Endothelial cell of umbilical vein (primary cell): ENCODE results near the gene OPRM1. TPM values are rescaled to one million over a fixed set of nuclear protein-coding genes. Genes with fewer than 3 reads are reported as not detected.
A peak's percentile ranks its signal among the peaks of the same experiment; 100 is the strongest.

ENCODE experiments used
- Bru-seq: library from RNA; stranded (reverse); fragments of 400-500 nt; gene quantifications from one replicate; lab custom pipeline; 2021; lab: Mats Ljungman, UMichigan
- BruChase-seq, 2 experiments: library from RNA; stranded (reverse); fragments of 400-500 nt; gene quantifications; one replicate each; lab custom pipeline; 2021; lab: Mats Ljungman, UMichigan
- BruUV-seq: library from RNA; stranded (reverse); fragments of 400-500 nt; replicated peaks from 2 replicates; lab custom pipeline; 2021; lab: Mats Ljungman, UMichigan
- CTCF ChIA-PET: fragments of 300-600, 350-600 bp; sonication (Branson Sonifier 250); formaldehyde crosslinking; loops from one replicate; lab custom pipeline; 2021; ENCODE audit warnings: antibody characterized with exemption, inconsistent platforms; lab: Charles Lee
- POLR2A ChIA-PET: fragments of 300-600, 350-600 bp; sonication (Branson Sonifier 250); formaldehyde crosslinking; loops from one replicate; lab custom pipeline; 2021; ENCODE audit warnings: antibody characterized with exemption, inconsistent platforms; lab: Charles Lee
- DNase-seq: peaks from one replicate; pipeline ENCODE4 v3.0.0-alpha.2; 2011; ENCODE audit warnings: low read depth, low spot score
- FAIRE-seq: peaks from 2 replicates; lab custom pipeline; 2011; peaks lifted over from hg19 to GRCh38; lab: Jason Lieb, UNC
- H2AFZ ChIP-seq: 2 replicates; pipeline ENCODE4 v1.6.0; 2012; ENCODE audit warnings: low read depth, low read length, control low read depth, inconsistent platforms
- H3K27ac ChIP-seq: 2 replicates; pipeline ENCODE4 v1.5.1; 2011; ENCODE audit warnings: low read depth, mild to moderate bottlenecking, control low read depth, low read length, moderate library complexity; ENCODE audit not compliant: insufficient read depth
- H3K27me3 ChIP-seq, 2 experiments: 2 replicates each; pipeline versions ENCODE4 v1.6.0 to v1.6.1; 2011; ENCODE audit warnings: low read length in 2 of 2, mixed read lengths in 1 of 2; ENCODE audit not compliant: control insufficient read depth in 2 of 2, insufficient read depth in 2 of 2
- H3K36me3 ChIP-seq, 2 experiments: 2 replicates in 1 of 2; 3 replicates in 1 of 2; pipeline ENCODE4 v1.5.1; 2011; ENCODE audit warnings: low read length in 2 of 2, mild to moderate bottlenecking in 1 of 2, moderate library complexity in 1 of 2; ENCODE audit not compliant: control insufficient read depth in 2 of 2, insufficient read depth in 2 of 2; ENCODE audit errors: extremely low read depth in 1 of 2
- H3K4me1 ChIP-seq: 3 replicates; pipeline ENCODE4 v1.5.1; 2011; ENCODE audit warnings: mild to moderate bottlenecking, low read length; ENCODE audit not compliant: control insufficient read depth, insufficient read depth; ENCODE audit errors: extremely low read depth
- H3K4me2 ChIP-seq: 2 replicates; pipeline ENCODE4 v1.6.1; 2011; ENCODE audit warnings: low read length, control low read depth, mixed read lengths; ENCODE audit not compliant: insufficient read depth
- H3K4me3 ChIP-seq, 3 experiments: fragments of 200-600 bp in 1 of 3; sonication (generic), shearing (Covaris generic) in 1 of 3; replicated peaks in 1 of 3; 2 replicates each; pipeline ENCODE4 v1.5.1; 2011 to 2016; ENCODE audit warnings: control low read depth in 3 of 3, low read length in 3 of 3, mild to moderate bottlenecking in 2 of 3, inconsistent platforms in 1 of 3, low read depth in 1 of 3, moderate library complexity in 1 of 3; ENCODE audit not compliant: insufficient read depth in 1 of 3
- H3K79me2 ChIP-seq: 2 replicates; pipeline ENCODE4 v1.6.0; 2012; ENCODE audit warnings: low read length, inconsistent platforms; ENCODE audit not compliant: control insufficient read depth, insufficient read depth
- H3K9ac ChIP-seq: replicated peaks from 2 replicates; pipeline ENCODE3; 2011; ENCODE audit warnings: low read length, control low read depth; ENCODE audit not compliant: insufficient read depth; ENCODE audit errors: extremely low read depth
- H3K9me1 ChIP-seq: replicated peaks from 3 replicates; pipeline ENCODE4 v1.6.0; 2011; ENCODE audit warnings: mild to moderate bottlenecking, low read length; ENCODE audit not compliant: control insufficient read depth, insufficient read depth; ENCODE audit errors: extremely low read depth
- H3K9me3 ChIP-seq: replicated peaks from 2 replicates; pipeline ENCODE4 v1.5.1; 2012; ENCODE audit warnings: low read length, inconsistent platforms; ENCODE audit not compliant: control insufficient read depth, insufficient read depth
- H4K20me1 ChIP-seq: replicated peaks from 2 replicates; pipeline ENCODE3; 2011; ENCODE audit warnings: mild to moderate bottlenecking, low read length; ENCODE audit not compliant: control insufficient read depth, insufficient read depth; ENCODE audit errors: extremely low read depth
- CTCF ChIP-seq, 2 donors: IDR thresholded peaks; 1 replicate in 1 of 2; 2 replicates in 1 of 2; pipeline ENCODE4 v1.5.1; 2011; ENCODE audit warnings: low read length in 2 of 2, mild to moderate bottlenecking in 2 of 2, moderate library complexity in 2 of 2, control low read depth in 1 of 2, inconsistent platforms in 1 of 2, low read depth in 1 of 2; ENCODE audit not compliant: insufficient read depth in 1 of 2; ENCODE audit errors: extremely low read depth in 1 of 2
- EZH2 ChIP-seq: IDR thresholded peaks from 2 replicates; pipeline ENCODE4 v1.6.1; 2012; ENCODE audit warnings: borderline replicate concordance, low read depth, mild to moderate bottlenecking, moderate library complexity, low read length, inconsistent platforms; ENCODE audit not compliant: severe bottlenecking
- FOS ChIP-seq: IDR thresholded peaks from 2 replicates; pipeline ENCODE4 v1.6.1; 2011; ENCODE audit warnings: mild to moderate bottlenecking, low read length, moderate library complexity, borderline replicate concordance; ENCODE audit not compliant: insufficient read depth
- GATA2 ChIP-seq: IDR thresholded peaks from 2 replicates; pipeline ENCODE4 v1.7.0; 2011; ENCODE audit warnings: low read depth, mild to moderate bottlenecking, moderate library complexity, mixed read lengths, low read length; ENCODE audit not compliant: insufficient read length, insufficient read depth
- JUN ChIP-seq: IDR thresholded peaks from 2 replicates; pipeline ENCODE4 v1.6.1; 2011; ENCODE audit warnings: borderline replicate concordance, low read depth; ENCODE audit not compliant: insufficient read length, insufficient read depth
- MAX ChIP-seq: IDR thresholded peaks from 2 replicates; pipeline ENCODE4 v1.6.1; 2011; ENCODE audit not compliant: insufficient read depth, insufficient read length
- MYC ChIP-seq: IDR thresholded peaks from one replicate; pipeline ENCODE4 v1.6.1; 2011; ENCODE audit warnings: mild to moderate bottlenecking, low read depth, low read length
- POLR2A ChIP-seq: IDR thresholded peaks from 2 replicates; pipeline ENCODE4 v1.6.1; 2012; ENCODE audit warnings: low read depth, mild to moderate bottlenecking, control low read depth, low read length
- POLR2AphosphoS5 ChIP-seq: IDR thresholded peaks from 2 replicates; pipeline ENCODE4 v1.6.1; 2012; ENCODE audit warnings: low read depth, mild to moderate bottlenecking, control low read depth, low read length, moderate library complexity; ENCODE audit not compliant: insufficient read depth
- dilution Hi-C: fragments of 300-500 bp; cut with MboI; formaldehyde crosslinking; loops from one replicate; pipeline ENCODE4 v1.15.0; 2019; ENCODE audit warnings: low sequenced_read_pairs; ENCODE audit not compliant: extremely low pct_ligation_motif_present
- intact Hi-C: fragments of 100-400 bp; cut with micrococcal nuclease; formaldehyde crosslinking; loops from one replicate; pipeline ENCODE4 v1.10.0; 2022
- long read RNA-seq: library from polyadenylated mRNA; stranded (forward); transcript quantifications from one replicate; pipeline ENCODE4 v2.0.0, GENCODE V29; 2021
- polyA minus RNA-seq, 3 experiments: library from RNA; depleted of rRNA, polyadenylated mRNA; stranded (reverse); fragments of >200 nt; gene quantifications; 1 replicate in 1 of 3; 2 replicates in 2 of 3; pipeline ENCODE4 v1.2.3, GENCODE V29; 2011
- polyA plus RNA-seq, 4 experiments: library from polyadenylated mRNA; depleted of rRNA in 3 of 4; stranded (reverse) in 3 of 4; unstranded in 1 of 4; fragments of >200 nt; gene quantifications; 2 replicates each; pipeline versions ENCODE4 v1.2.1 to v1.2.3, GENCODE V29; 2011 to 2012; ENCODE audit warnings: missing spikeins in 1 of 4
- total RNA-seq: library from RNA; stranded (reverse); gene quantifications from 2 replicates; pipeline ENCODE4 v1.2.3, GENCODE V29; 2021

Gene OPRM1
- total RNA-seq (not detected in 2 replicates), polyA plus RNA-seq (not detected in 2 replicates), polyA minus RNA-seq (not detected in 2 replicates), Bru-seq, nascent RNA (not detected), BruChase-seq, experiment 1, labeled RNA remaining after a 6-hour chase (not detected), BruChase-seq, experiment 2, labeled RNA remaining after a 2-hour chase (not detected)
- not detected in 2 replicates for polyA plus RNA-seq (2011; cell fraction: cytosol; rRNA removed)
- polyA plus RNA-seq (2011; cell fraction: nucleus; rRNA removed): not detected in 2 replicates
- polyA plus RNA-seq (2012): not detected in 2 replicates
- polyA minus RNA-seq (2011; cell fraction: cytosol; rRNA and poly(A)+ RNA removed): not detected
- polyA minus RNA-seq (2011; cell fraction: nucleus; rRNA and poly(A)+ RNA removed): not detected in 2 replicates
- long read RNA-seq: 0 reads

- no peak within 1 kb of the TSS for H3K4me3 ChIP-seq
- H3K9me1 ChIP-seq: no peaks in the 10 kb centered on the region
- intact Hi-C loops: no loop called here
- ChIA-PET POLR2A (no interaction called here), CTCF (no interaction called here)
- no peaks in the 10 kb centered on the region for H3K4me1 ChIP-seq
- H3K36me3 ChIP-seq: no peaks in the 10 kb centered on the region
- TF ChIP-seq GATA2: no peak
- TF ChIP-seq EZH2: no peak
- no peak for TF ChIP-seq FOS
- TF ChIP-seq CTCF (IDR thresholded peaks at IDR 0.05; ENCODE audit: extremely low read depth in 1 of 2, insufficient read depth in 1 of 2, low read depth in 1 of 2, low read length in 2 of 2): no peak
- TF ChIP-seq POLR2A: no peak
- no peak for TF ChIP-seq JUN
- no peak for TF ChIP-seq MYC
- no peak for TF ChIP-seq MAX
- TF ChIP-seq POLR2AphosphoS5: no peak
- no peak within 1 kb of the TSS for H2AFZ ChIP-seq
- no peak within 1 kb of the TSS for H3K9ac ChIP-seq
- no peak within 1 kb of the TSS for H3K27ac ChIP-seq
- H3K9me3 ChIP-seq: peaks cover 4% of the 10 kb centered on the region
- BruUV-seq: no TSS peak
- FAIRE-seq: no peak
- no peak within 1 kb of the TSS for H3K4me2 ChIP-seq
- dilution Hi-C loops: no loop called here
- DNase-seq: peak; percentile 1
- no peaks in the 10 kb centered on the region for H4K20me1 ChIP-seq
- H3K79me2 ChIP-seq: no peaks in the 10 kb centered on the region
- H3K27me3 ChIP-seq: no peaks in the 10 kb centered on the region
Measured at GRCh38 chr6:154039231-154039842, at the start of gene OPRM1. OPRM1 (plus strand) TSS chr6:154039240; CDS start chr6:154039545, 305 bp downstream.
